Dedifferentiated amniotic fluid mesenchymal stem cell (primary cell): ENCODE measurements around the gene MIER2.
A peak's percentile ranks its signal among the peaks of the same experiment; 100 is the strongest.
"Not testable (repeated sequence)": the region's sequence is repeated elsewhere in the genome, so short reads cannot be mapped to it uniquely, and the experiment has no call there.

Source experiments
- DNase-seq: peaks from one replicate; pipeline ENCODE4 v3.0.0-alpha.2; 2016; ENCODE audit errors: extremely low spot score

MIER2 gene, protein sequence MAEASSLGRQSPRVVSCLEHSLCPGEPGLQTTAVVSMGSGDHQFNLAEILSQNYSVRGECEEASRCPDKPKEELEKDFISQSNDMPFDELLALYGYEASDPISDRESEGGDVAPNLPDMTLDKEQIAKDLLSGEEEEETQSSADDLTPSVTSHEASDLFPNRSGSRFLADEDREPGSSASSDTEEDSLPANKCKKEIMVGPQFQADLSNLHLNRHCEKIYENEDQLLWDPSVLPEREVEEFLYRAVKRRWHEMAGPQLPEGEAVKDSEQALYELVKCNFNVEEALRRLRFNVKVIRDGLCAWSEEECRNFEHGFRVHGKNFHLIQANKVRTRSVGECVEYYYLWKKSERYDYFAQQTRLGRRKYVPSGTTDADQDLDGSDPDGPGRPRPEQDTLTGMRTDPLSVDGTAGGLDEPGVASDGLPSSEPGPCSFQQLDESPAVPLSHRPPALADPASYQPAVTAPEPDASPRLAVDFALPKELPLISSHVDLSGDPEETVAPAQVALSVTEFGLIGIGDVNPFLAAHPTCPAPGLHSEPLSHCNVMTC

DNA sequence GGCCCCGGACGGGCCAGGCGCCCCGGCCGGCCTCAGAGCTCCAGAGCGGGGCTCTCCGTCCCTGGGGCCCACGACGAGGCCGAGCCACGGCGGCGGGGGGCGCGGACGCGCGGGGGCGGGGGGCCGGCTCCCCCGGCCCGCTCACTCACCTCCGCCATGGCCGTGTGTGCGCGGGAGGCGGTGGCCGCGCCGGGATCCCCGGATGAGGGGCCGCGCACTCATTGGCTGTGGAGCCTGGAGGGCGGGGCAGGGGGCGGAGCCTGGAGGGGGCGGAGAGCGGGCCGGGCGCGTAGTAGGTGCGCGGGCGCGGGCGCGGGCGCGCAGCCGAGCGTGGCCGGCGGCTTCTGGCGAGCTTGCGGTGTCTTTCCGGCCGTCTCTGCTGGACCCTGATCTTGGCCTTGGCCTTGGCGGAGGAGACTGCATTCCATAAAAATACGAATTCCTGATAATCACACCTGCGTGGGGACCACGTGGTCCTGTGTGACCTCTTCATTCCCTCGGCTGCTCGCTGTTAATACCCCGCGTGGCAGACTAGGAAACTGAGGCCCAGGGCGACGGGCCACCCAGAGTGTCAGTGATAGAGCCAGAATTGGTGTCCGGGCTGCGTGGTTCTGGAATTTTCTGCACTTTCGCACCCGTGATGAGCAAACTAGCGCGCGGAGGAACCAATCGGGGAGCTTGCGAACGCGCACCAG, at the start of gene MIER2:
Gene MIER2, minus strand, starts transcription at position 172 of the 695 bp plus-strand sequence. Its CDS starts 14 bp downstream, at position 158.
- peak; percentile 68 for DNase-seq

DNA sequence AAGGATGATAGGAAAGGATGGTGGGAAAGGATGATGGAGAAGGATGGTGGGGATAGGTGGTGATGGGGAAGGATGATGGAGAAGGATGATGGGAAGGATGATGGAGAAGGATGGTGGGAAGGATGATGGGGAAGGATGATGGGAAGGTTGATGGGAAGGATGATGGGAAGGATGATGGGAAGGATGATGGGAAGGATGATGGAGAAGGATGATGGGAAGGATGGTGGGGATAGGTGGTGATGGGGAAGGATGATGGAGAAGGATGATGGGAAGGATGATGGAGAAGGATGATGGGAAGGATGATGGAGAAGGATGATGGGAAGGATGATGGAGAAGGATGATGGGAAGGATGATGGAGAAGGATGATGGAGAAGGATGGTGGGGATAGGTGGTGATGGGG, 49.0 kb upstream of the MIER2 start:
- not testable (repeated sequence) for DNase-seq

DNA sequence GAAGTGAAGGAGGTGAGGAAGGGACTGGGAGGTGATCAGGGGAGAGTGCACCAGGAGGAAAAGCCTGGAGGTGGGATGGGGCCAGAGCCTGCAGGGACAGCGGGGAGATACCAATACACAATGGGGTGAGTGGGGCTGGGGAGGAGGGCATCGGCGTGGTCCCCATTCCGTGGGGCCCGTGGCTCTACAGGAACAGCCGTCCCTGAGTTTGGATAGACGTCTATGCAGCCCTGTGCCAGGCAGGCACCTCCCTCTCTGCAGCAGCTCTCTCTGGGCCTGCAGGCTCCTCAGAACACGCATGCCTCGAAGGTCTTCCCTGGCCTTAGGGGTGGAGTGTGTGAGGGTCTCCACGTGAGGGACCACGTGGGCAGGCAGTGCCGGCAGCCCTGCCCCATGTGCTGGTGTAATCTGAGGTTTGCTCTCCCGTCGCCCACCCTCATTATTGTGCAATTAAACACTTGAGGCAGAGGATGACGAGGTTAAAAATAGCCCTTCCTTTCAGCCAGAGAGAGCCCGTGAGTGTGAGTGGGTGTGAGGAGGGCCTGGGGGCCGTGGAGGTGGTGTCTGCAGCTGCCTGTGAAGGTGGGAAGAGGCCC, 47.9 kb upstream of the MIER2 start:
- DNase-seq = no peak

DNA sequence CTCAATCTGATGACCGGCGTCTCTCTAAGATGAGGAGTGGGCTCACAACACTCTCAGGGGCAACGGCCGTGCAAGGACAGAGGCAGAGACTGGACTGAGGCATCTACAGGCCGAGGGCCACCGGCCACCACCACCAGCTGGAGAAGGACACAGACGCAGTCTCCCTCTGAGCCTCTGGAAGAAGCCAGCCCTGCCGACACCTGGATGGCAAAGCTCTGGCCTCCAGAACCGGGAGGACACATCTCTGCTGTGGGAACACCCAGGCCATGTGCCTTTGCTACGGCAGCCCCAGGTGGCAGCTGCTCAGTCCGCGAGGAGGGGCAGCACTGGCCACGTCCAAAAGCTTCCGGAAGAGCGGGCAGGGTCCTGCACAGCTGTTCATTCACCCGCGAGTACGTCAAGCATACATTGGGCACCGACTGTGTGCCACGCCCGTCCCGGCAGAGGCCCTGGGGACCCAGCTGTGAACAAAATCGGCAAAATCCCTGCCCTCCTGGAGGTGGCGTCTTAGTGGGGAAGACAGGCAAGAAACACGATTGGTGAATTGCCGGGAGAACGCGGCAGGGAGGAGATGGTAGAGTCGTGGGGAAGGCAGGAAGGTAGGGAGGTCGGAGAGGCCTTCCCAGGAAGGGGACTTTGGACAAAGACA, 47.3 kb upstream of the MIER2 start:
- DNase-seq = no peak

DNA sequence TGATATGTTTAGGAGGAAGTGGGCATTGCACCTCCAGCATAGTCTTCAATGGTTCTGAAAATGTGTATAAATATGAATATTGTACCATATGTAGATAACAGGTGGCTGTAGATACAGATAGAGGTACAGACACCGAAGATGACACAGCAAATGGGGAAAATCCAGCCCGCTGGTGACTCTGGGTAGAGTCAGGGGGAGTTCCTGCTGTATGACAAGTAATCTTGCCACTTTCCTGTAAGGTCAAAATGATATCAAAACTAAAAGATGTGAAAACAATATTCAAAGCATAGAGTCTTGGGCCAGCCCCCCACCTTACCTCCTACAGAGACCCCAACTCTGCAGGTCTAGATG, 46.6 kb upstream of the MIER2 start:
- no peak for DNase-seq

DNA sequence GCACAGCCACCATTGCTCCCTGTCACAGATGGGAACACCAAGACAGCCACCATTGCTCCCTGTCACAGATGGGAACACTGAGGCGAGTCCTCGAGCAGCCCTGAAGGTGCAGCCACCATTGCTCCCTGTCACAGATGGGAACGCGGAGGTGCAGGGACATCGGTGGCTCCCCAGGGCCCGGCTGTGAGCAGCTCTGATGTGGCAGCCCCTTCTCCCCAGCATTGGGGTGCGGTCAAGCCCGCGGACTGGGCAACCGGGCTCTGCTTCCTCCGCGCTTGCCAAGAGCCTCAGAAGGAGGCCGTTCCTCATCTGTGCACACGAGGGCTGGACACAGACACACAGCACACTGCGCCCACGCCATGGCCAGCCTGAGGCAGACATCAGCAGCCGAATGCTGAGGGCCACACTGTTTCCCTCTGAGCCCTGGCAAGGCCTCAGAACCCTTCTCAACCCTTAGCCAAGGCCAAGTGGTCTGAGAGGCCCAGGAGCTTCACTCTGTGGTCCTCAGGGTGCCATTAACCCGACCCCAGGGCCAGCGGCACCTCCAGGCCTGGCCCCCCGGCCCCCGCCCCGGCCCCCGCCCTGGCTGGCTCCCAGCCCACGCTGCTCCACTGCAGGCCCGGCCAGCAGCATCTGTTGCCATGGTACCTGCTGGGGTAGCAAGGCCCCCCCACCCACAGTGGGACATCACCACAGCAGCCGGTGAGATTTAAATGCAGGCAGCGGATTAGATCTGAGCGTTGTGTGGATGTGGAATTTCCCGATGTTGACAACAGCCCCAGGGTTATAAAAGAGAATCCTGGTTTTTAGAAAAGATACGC, 46.0 kb upstream of the MIER2 start:
- no peak for DNase-seq

DNA sequence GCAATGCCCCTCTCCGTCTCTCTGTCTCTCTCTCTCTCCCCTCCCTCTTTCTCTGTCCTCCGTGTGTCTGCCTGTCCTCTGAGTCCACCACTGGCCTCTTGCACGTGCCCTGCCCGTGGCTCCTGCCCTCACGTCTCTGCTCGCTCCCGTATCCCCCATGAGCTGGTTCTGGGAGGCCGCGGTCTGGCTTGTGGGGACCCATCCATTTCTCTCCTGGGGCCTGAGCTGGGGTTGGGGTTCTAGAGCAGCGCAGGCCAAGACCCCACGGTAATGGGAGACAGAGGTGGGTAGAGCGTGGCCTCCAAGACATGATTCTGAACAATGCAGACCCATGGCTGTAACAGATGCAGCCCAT, 45.3 kb upstream of the MIER2 start:
- no peak for DNase-seq

DNA sequence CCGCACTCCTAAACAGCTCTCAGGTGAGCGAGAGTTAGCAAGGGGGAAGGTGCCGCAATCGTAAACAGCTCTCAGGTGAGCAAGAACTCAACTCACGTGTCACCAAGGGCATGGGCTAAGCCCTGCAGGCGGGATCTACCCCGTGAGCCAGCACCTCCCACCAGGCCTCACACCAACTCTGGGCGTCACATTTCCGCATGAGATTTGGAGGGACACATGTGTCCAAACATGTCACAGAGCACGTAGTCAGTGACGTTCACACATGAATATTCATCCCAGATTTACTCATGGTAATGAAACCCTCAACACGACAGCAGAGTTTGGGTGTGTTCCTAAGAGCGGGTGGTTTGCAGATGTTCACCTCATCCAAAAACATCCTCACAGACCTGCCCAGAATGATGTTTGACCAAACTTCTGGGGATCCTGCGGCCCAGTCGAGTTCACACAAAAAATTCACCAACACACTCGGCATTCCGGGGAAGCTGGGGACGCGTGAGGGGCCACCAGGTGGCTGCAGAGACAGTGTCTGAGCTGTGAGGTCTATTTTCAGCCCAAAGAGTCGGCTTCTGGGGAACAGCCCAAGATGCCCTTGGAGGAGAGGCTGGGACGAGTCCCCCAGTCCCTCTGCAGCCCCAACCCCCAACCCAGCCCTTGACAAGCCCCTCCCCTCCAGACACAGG, 44.8 kb upstream of the MIER2 start:
- DNase-seq = no peak

DNA sequence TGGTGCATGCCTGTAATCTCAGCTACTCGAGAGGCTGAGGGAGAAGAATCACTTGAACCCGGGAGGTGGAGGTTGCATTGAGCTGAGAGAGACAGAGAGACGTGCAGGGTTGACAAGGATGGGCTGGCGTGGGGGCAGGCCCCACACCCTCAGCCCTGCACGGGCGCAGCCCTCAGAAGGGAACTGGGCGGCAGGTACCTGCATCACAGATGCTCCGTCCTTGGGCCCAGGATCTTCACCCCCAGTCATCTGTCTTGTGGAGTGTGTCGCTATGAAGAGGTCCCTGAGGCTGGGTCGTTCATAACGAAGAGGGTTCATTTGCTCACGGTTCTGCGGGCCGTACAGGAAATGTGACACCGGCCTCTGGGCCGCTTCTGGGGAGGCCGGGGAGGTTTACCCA, 44.1 kb upstream of the MIER2 start:
- no peak for DNase-seq

DNA sequence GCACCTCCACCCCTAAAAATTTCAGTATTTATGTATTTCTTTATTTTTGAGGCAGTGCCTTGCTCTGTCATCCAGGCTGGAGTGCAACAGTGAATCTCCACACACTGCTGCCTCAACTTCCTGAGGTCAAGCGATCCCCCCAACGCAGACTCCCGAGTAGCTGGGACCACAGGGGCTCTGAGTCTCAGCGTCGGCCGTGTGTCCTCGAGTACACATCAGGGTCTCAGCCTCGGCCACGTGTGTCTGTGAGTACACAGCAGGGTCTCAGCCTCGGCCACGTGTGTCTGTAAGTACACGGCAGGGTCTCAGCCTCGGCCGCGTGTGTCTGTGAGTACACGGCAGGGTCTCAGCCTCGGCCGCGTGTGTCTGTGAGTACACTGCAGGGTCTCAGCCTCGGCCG, 43.2 kb upstream of the MIER2 start:
- no peak for DNase-seq

DNA sequence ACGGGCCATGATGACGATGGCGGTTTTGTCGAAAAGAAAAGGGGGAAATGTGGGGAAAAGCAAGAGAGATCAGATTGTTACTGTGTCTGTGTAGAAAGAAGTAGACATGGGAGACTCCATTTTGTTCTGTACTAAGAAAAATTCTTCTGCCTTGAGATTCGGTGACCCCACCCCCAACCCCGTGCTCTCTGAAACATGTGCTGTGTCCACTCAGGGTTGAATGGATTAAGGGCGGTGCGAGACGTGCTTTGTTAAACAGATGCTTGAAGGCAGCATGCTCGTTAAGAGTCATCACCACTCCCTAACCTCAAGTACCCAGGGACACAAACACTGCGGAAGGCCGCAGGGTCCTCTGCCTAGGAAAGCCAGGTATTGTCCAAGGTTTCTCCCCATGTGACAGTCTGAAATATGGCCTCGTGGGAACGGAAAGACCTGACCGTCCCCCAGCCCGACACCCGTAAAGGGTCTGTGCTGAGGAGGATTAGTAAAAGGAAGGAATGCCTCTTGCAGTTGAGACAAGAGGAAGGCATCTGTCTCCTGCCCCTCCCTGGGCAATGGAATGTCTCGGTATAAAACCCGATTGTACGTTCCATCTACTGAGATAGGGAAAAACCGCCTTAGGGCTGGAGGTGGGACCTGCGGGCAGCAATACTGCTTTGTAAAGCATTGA, 42.2 kb upstream of the MIER2 start:
- not testable (repeated sequence) for DNase-seq

DNA sequence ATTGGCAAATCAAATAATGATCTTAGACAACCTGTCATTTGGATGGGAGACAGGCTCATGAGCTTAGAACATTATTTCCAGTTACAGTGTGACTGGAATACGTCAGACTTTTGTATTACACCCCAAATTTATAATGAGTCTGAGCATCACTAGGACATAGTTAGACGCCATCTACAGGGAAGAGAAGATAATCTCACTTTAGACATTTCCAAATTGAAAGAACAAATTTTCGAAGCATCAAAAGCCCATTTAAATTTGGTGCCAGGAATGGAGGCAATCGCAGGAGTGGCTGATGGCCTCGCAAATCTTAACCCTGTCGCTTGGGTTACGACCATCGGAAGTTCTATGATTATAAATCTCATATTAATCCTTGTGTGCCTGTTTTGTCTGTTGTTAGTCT, 41.6 kb upstream of the MIER2 start:
- not testable (repeated sequence) for DNase-seq

DNA sequence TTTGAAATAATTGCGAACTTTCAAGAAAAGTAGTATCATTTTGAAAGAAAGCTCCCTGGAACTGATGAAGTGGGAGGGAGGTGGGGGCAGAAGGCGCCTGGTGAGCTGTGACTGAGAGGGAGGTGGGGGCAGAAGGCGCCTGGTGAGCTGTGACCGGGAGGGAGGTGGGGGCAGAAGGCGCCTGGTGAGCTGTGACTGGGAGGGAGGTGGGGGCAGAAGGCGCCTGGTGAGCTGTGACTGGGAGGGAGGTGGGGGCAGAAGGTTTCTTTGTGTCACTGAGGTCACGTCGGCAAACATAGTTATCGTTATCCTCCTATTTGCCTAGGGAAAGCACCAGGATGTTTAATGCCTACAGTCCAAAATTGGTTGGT, 40.2 kb upstream of the MIER2 start:
- DNase-seq = no peak

DNA sequence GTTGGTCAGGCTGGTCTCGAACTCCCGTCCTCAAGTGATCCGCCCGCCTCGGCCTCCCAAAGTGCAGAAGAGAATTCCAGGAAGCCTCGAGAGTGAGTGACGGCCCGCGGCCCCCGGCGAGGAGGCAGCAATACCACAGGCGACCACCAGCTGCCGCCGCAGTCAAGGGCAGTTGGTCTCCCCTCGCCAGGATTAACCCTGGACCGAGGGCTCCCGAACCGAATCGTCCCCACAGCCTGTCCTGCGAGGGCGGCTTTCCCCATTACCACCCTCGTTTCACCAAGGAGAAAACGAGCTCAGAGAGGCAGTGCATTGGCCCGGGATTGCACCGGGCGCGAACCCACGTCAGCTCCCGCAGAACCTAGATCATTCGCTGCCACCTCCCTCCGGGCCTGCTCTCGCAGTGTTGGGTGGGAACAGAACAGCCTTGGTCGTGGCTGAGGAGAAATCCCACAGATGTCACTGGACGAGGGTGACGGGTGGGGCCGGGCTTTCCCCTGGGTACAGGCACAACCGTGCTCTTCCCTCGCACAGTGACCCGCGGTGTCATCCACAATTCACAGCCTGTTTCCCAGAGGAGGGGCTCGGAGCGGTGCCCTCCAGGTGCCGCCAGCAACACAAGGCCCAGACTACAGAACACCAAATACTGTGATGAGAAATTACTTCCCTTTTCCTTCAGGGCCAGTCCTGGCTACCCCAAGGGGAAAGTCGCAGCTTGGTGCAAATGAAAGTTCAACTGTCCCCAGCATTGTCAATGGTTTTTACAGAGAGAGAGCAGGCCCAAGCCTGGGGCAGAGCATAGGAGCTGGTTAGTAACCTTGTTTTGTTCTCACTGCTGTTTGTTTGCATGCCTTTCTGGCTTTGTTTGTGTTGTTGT, 39.6 kb upstream of the MIER2 start:
- DNase-seq = no peak

DNA sequence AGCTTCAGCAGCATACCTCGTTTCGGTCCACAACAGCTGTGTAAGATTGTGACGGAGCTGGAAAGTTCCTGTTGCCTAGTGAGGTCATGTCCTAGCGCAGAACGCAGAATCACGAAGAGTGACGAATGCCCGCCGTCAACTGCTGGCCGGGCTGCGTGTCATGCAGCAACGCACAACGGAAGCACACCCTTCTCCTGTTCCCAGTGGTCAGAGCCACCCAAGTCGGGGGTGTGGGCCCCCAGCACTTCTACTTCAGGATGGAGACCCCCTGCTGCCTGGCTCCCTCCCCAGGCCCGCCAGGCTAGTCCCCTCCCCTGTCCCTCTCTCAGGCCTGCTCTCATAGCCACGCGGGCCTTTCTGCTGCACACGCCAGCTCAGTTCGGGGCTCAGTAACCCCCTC, 38.4 kb upstream of the MIER2 start:
- no peak for DNase-seq

DNA sequence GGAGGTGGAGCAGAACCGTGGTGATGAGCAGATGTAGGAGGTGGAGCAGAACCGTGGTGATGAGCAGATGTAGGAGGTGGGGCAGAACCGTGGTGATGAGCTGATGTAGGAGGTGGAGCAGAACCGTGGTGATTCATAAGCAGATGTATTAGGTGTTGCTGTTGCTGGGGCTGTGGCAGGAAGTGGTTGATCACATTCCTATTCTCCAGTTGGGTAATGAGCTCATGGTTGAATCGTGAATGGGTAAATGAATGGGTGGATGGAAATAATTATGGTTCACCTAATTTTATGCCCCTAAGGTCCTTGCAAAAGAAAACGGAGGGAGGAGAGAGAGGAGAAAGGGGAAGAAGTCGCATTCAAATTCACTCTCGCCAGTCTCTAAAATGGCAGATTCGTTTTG, 38.0 kb upstream of the MIER2 start:
- not testable (repeated sequence) for DNase-seq

DNA sequence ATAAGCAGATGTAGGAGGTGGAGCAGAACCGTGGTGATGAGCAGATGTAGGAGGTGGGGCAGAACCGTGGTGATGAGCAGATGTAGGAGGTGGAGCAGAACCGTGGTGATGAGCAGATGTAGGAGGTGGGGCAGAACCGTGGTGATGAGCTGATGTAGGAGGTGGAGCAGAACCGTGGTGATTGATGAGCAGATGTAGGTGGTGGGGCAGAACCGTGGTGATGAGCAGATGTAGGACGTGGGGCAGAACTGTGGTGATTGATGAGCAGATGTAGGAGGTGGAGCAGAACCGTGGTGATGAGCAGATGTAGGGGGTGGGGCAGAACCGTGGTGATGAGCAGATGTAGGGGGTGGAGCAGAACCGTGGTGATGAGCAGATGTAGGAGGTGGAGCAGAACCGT, 37.3 kb upstream of the MIER2 start:
- DNase-seq = not testable (repeated sequence)

DNA sequence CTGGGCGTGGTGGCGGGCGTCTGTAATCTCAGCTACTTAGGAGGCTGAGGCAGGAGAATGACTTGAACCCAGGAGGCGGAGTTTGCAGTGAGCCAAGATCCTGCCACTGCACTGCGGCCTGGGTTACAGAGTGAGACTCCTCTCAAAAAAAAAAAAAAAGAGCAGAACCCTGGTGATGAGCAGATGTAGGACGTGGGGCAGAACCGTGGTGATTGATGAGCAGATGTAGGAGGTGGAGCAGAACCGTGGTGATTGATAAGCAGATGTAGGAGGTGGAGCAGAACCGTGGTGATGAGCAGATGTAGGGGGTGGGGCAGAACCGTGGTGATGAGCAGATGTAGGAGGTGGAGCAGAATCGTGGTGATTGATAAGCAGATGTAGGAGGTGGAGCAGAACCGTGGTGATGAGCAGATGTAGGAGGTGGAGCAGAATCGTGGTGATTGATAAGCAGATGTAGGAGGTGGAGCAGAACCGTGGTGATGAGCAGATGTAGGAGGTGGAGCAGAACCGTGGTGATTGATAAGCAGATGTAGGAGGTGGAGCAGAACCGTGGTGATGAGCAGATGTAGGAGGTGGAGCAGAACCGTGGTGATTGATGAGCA, 36.1 kb upstream of the MIER2 start:
- not testable (repeated sequence) for DNase-seq

DNA sequence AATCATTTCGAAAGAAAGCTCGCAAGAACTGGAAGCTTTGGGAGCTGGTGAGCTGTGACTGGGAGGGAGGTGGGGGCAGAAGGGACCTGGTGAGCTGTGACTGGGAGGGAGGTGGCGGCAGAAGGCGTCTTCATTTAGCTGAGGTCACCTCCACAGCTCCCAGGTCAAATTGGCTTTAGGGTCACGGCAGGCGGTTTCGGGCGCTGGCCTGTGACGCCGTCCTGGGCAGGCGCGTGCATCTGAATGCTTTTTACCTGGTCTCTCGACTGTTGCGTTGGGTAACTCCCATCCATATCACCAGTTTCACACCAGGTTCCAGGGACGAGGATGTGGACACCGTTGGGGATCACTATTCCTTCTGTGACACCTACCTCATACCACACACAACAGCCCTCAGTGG, 35.2 kb upstream of the MIER2 start:
- DNase-seq = no peak
